Neuronal stem cell (in vitro differentiated cells): ENCODE measurements around the gene HACD4.
"Not testable (repeated sequence)": the region's sequence is repeated elsewhere in the genome, so short reads cannot be mapped to it uniquely, and the experiment has no call there.

Experiments used
- DNase-seq: peaks from one replicate; pipeline ENCODE4 v3.0.0-alpha.2; 2013; ENCODE audit warnings: low spot score
- H2AFZ ChIP-seq: one replicate; pipeline ENCODE4 v1.6.1; 2013; ENCODE audit warnings: mild to moderate bottlenecking, low read length, inconsistent platforms
- H2AK5ac ChIP-seq: 2 replicates; pipeline ENCODE4 v1.6.1; 2013; ENCODE audit warnings: low read depth, mild to moderate bottlenecking, inconsistent platforms, low read length, moderate library complexity, mixed read lengths
- H2BK120ac ChIP-seq: 2 replicates; pipeline ENCODE4 v1.6.1; 2013; ENCODE audit warnings: low read depth, mild to moderate bottlenecking, inconsistent platforms, low read length, moderate library complexity, mixed read lengths
- H2BK12ac ChIP-seq: one replicate; pipeline ENCODE4 v1.6.1; 2013; ENCODE audit warnings: low read length, inconsistent platforms
- H2BK15ac ChIP-seq: 2 replicates; pipeline ENCODE4 v1.6.1; 2013; ENCODE audit warnings: mild to moderate bottlenecking, low read length, inconsistent platforms, mixed read lengths
- H2BK5ac ChIP-seq: one replicate; pipeline ENCODE4 v1.6.1; 2013; ENCODE audit warnings: inconsistent platforms, mild to moderate bottlenecking, low read length, moderate library complexity
- H3K14ac ChIP-seq: one replicate; pipeline ENCODE4 v1.6.1; 2013; ENCODE audit warnings: low read length, inconsistent platforms
- H3K18ac ChIP-seq: 2 replicates; pipeline ENCODE4 v1.6.1; 2013; ENCODE audit warnings: low read length, inconsistent platforms
- H3K23ac ChIP-seq: 2 replicates; pipeline ENCODE4 v1.6.1; 2013; ENCODE audit warnings: low read depth, mild to moderate bottlenecking, mixed read lengths, low read length, inconsistent platforms; ENCODE audit not compliant: poor library complexity
- H3K27ac ChIP-seq: replicated peaks from 3 replicates; pipeline ENCODE4 v1.5.1; 2013; ENCODE audit warnings: low read length, inconsistent platforms
- H3K27me3 ChIP-seq, 3 experiments: 2 replicates each; pipeline ENCODE4 v1.6.1; 2013; ENCODE audit warnings: low read length in 3 of 3, mild to moderate bottlenecking in 2 of 3, inconsistent platforms in 1 of 3, low read depth in 1 of 3, mixed read lengths in 1 of 3, moderate library complexity in 1 of 3; ENCODE audit not compliant: control insufficient read depth in 3 of 3, insufficient read depth in 3 of 3
- H3K36me3 ChIP-seq, 2 donors: replicated peaks in 1 of 2; 2 replicates each; pipeline ENCODE4 v1.6.1; 2013; ENCODE audit warnings: low read length in 2 of 2; ENCODE audit not compliant: control insufficient read depth in 2 of 2, insufficient read depth in 2 of 2
- H3K4ac ChIP-seq: 2 replicates; pipeline ENCODE4 v1.6.1; 2013; ENCODE audit warnings: inconsistent platforms, mild to moderate bottlenecking, low read length, moderate library complexity
- H3K4me1 ChIP-seq, 2 donors: 1 replicate in 1 of 2; 2 replicates in 1 of 2; pipeline ENCODE4 v1.6.1; 2013; ENCODE audit warnings: low read length in 2 of 2, low read depth in 1 of 2; ENCODE audit not compliant: control insufficient read depth in 2 of 2, insufficient read depth in 1 of 2
- H3K4me2 ChIP-seq: one replicate; pipeline ENCODE4 v1.6.1; 2013; ENCODE audit warnings: mild to moderate bottlenecking, low read length, inconsistent platforms; ENCODE audit not compliant: insufficient read depth, poor library complexity, severe bottlenecking
- H3K4me3 ChIP-seq, 2 donors: 2 replicates each; pipeline ENCODE4 v1.5.1; 2013; ENCODE audit warnings: low read length in 2 of 2, mild to moderate bottlenecking in 2 of 2, inconsistent platforms in 1 of 2, moderate library complexity in 1 of 2
- H3K79me1 ChIP-seq: one replicate; pipeline ENCODE4 v1.6.1; 2013; ENCODE audit warnings: low read depth, mild to moderate bottlenecking, inconsistent platforms, low read length, moderate library complexity
- H3K9ac ChIP-seq: one replicate; pipeline ENCODE4 v1.6.1; 2013; ENCODE audit warnings: mild to moderate bottlenecking, low read depth, low read length, inconsistent platforms; ENCODE audit not compliant: poor library complexity
- H3K9me3 ChIP-seq, 2 donors: replicated peaks in 1 of 2; 2 replicates each; pipeline versions ENCODE3 to v1.6.1; 2013; ENCODE audit warnings: low read length in 2 of 2, mild to moderate bottlenecking in 2 of 2, inconsistent platforms in 1 of 2, low read depth in 1 of 2, mixed read lengths in 1 of 2, moderate library complexity in 1 of 2; ENCODE audit not compliant: control insufficient read depth in 2 of 2, insufficient read depth in 1 of 2
- H4K8ac ChIP-seq: one replicate; pipeline ENCODE4 v1.6.1; 2013; ENCODE audit warnings: low read depth, mild to moderate bottlenecking, inconsistent platforms, low read length, moderate library complexity
- H4K91ac ChIP-seq: one replicate; pipeline ENCODE4 v1.6.1; 2013; ENCODE audit warnings: low read length, low read depth, mild to moderate bottlenecking, inconsistent platforms; ENCODE audit not compliant: poor library complexity
- WGBS, 2 donors: extraction: QIAGEN DNeasy Blood & Tissue Kit; methylation state at CpG; one replicate each; pipeline ENCODE4 v1.1.7; 2013; ENCODE audit warnings: missing lambda C conversion rate in 2 of 2, mixed read lengths in 1 of 2; ENCODE audit not compliant: insufficient read length in 2 of 2, insufficient replicate concordance in 1 of 2; ENCODE audit errors: extremely low coverage in 2 of 2; 5-methylcytosine and 5-hydroxymethylcytosine counted together

HACD4 gene

DNA sequence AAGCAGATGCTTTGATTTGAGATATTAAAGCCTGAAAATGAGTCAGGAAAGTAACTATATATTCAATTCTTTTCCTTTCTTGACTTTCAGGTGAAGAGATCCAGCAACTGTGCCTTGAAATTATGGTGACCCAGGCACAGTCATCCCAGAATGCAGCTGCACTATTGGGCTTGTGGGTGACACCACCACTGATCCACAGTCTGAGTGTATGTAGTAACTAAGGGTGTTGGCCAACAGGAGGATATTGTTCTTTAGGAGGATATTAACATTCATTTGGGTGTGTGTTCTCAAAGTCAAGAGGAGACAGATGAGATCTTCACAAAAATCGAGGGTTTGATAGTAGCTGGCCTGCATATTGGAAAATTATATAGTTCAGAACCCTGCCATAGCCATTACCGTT, 53.2 kb downstream of the HACD4 start:
- WGBS, 2 donors: no CpG with 5 or more reads among the region's 2 CpGs
- no peak overlapping the region for H2BK5ac ChIP-seq

DNA sequence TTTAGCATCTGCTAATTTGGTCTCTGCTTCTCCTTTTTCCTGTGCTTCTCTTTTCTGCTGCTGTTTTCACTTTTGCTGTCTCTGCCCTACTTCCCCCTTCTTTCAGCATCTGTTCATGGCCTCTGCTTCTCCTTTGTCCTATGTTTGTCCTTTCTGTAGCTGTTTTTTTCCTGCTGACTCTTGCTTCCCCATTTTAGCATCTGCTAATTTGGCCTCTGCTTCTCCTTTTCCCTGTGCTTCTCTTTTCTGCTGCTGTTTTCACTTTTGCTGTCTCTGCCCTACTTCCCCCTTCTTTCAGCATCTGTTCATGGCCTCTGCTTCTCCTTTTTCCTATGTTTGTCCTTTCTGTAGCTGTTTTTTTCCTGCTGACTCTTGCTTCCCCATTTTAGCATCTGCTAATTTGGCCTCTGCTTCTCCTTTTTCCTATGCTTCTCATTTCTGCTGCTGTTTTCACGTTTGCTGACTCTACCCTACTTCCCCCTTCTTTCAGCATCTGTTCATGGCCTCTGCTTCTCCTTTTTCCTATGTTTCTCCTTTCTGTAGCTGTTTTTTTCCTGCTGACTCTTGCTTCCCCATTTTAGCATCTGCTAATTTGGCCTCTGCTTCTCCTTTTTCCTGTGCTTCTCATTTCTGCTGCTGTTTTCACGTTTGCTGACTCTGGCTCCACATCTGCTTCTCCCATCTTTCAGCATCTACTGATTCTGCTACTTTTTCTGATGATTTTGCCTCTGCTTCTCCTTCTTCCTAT, 57.1 kb downstream of the HACD4 start:
- not testable (repeated sequence) for H3K9ac ChIP-seq, H2BK12ac ChIP-seq, H3K4ac ChIP-seq, H2AK5ac ChIP-seq, H3K4me2 ChIP-seq, H2AFZ ChIP-seq, H3K4me3 ChIP-seq, H3K18ac ChIP-seq, DNase-seq, H2BK120ac ChIP-seq, H4K91ac ChIP-seq, H2BK15ac ChIP-seq, H3K27ac ChIP-seq, H3K23ac ChIP-seq, H4K8ac ChIP-seq, H3K4me1 ChIP-seq, H3K79me1 ChIP-seq, H3K9me3 ChIP-seq, H3K14ac ChIP-seq, H2BK5ac ChIP-seq, H3K27me3 ChIP-seq
- WGBS, 2 donors: no CpG with 5 or more reads among the region's 2 CpGs
- H3K36me3 ChIP-seq: peaks cover 7 to 23% of the 10 kb centered on the region in 2 donors

More for the DNA sequence above, 53.2 kb downstream of the HACD4 start:
- H2AFZ ChIP-seq: no peak overlapping the region
- no peak overlapping the region for H3K4me3 ChIP-seq
- H2BK120ac ChIP-seq: no peak overlapping the region
- H2BK12ac ChIP-seq: no peak overlapping the region
- H4K8ac ChIP-seq: no peak overlapping the region
- no peak overlapping the region for H3K18ac ChIP-seq
- H4K91ac ChIP-seq: no peak overlapping the region
- no peak overlapping the region for H2BK15ac ChIP-seq
- no peak overlapping the region for H3K14ac ChIP-seq
- no peak overlapping the region for H3K9ac ChIP-seq
- no peaks in the 10 kb centered on the region for H3K27me3 ChIP-seq
- no peaks in the 10 kb centered on the region for H3K79me1 ChIP-seq
- H3K4ac ChIP-seq: no peak overlapping the region
- H3K4me1 ChIP-seq: peaks cover 0 to 1% of the 10 kb centered on the region in 2 donors
- no peak overlapping the region for H2AK5ac ChIP-seq
- no peak overlapping the region for H3K23ac ChIP-seq
- peaks cover 8 to 46% of the 10 kb centered on the region in 2 donors for H3K36me3 ChIP-seq
- peaks cover 0 to 2% of the 10 kb centered on the region in 2 donors for H3K9me3 ChIP-seq
- DNase-seq: no peak
- no peak overlapping the region for H3K27ac ChIP-seq
- H3K4me2 ChIP-seq: no peak overlapping the region

- not testable (repeated sequence) for H2BK12ac ChIP-seq, DNase-seq, H3K27ac ChIP-seq, H3K4me1 ChIP-seq, H2AK5ac ChIP-seq, H3K4me2 ChIP-seq, H3K4me3 ChIP-seq, H3K9me3 ChIP-seq, H3K14ac ChIP-seq, H2BK5ac ChIP-seq, H3K9ac ChIP-seq, H3K4ac ChIP-seq, H4K8ac ChIP-seq, H2BK15ac ChIP-seq, H3K18ac ChIP-seq, H2BK120ac ChIP-seq, H3K79me1 ChIP-seq, H2AFZ ChIP-seq, H3K23ac ChIP-seq, H3K27me3 ChIP-seq, H4K91ac ChIP-seq
- H3K36me3 ChIP-seq: peaks cover 5 to 15% of the 10 kb centered on the region in 2 donors
- WGBS, 2 donors: no CpG with 5 or more reads among the region's 2 CpGs
Measured at GRCh38 chr9:20973246-20973947, 58.0 kb downstream of the HACD4 start.

DNA sequence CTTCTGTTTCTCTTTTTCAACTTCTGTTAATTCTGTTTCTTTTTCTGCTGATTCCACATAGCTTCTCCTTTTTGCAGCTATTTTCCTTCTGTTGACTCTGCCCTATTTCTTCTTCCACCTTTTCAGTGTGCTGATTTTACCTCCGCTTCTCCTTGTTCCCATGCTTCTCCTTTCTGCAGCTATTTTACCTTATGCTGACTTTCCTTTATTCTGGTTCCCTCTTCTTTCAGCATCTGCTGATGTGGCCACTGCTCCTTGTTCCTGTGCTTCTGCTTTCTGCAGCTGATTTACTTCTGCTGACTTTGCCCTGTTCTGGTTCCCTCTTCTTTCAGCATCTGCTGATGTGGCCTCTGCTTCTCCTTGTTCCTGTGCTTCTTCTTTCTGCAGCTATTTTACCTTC, 58.8 kb downstream of the HACD4 start:
- Histone ChIP-seq H4K8ac (no peak overlapping the region), H3K4me3 (no peak overlapping the region), H2BK12ac (no peak overlapping the region), H2AK5ac (no peak overlapping the region), H2BK15ac (no peak overlapping the region), H3K79me1 (no peaks in the 10 kb centered on the region), H3K4me2 (no peak overlapping the region), H3K27ac (no peak overlapping the region), H3K27me3 (no peaks in the 10 kb centered on the region), H3K9ac (no peak overlapping the region), H4K91ac (no peak overlapping the region), H3K23ac (no peak overlapping the region), H3K14ac (no peak overlapping the region), H3K36me3 (peaks cover 2 to 14% of the 10 kb centered on the region in 2 donors), H2AFZ (no peak overlapping the region), H3K4me1 (no peaks in the 10 kb centered on the region), H3K18ac (no peak overlapping the region), H2BK120ac (no peak overlapping the region), H2BK5ac (no peak overlapping the region), H3K4ac (no peak overlapping the region), H3K9me3 (peaks cover 2 to 6% of the 10 kb centered on the region in 2 donors)
- DNase-seq: no peak
- WGBS, 2 donors: no CpG with 5 or more reads among the region's 1 CpG
